HEK293 (cell line): Measurements from ENCODE around the gene DCUN1D3.
"Not testable (repeated sequence)": the region's sequence is repeated elsewhere in the genome, so short reads cannot be mapped to it uniquely, and the experiment has no call there.

Source experiments
- CTCF ChIA-PET: fragments of 350-600 bp; formaldehyde crosslinking; extraction: SDS; loops from one replicate; lab custom pipeline; 2021; ENCODE audit warnings: antibody characterized with exemption; lab: Yijun Ruan, JAX
- POLR2A ChIA-PET: fragments of 300-600 bp; formaldehyde crosslinking; extraction: SDS; loops from one replicate; lab custom pipeline; 2020; ENCODE audit warnings: antibody characterized with exemption, inconsistent platforms; lab: Yijun Ruan, JAX
- H3K27ac ChIP-seq: fragments of 200-500 bp; sonication (Bioruptor generic); 2 replicates; pipeline ENCODE4 v1.5.1; 2014; ENCODE audit warnings: low read depth, low read length, control low read depth, inconsistent platforms; ENCODE audit errors: extremely low read depth
- H3K36me3 ChIP-seq, 2 experiments: fragments of 200-500 bp in 1 of 2; sonication (Bioruptor generic) in 1 of 2; 1 replicate in 1 of 2; 2 replicates in 1 of 2; pipeline ENCODE4 v1.5.1; 2014 to 2017; ENCODE audit warnings: inconsistent platforms in 2 of 2, low read length in 2 of 2; ENCODE audit not compliant: control insufficient read depth in 2 of 2, insufficient read depth in 1 of 2
- H3K4me1 ChIP-seq: fragments of 200-500 bp; sonication (Bioruptor generic); 2 replicates; pipeline ENCODE4 v1.5.1; 2014; ENCODE audit warnings: mild to moderate bottlenecking, low read length, inconsistent platforms; ENCODE audit not compliant: control insufficient read depth, insufficient read depth
- H3K4me3 ChIP-seq: 2 replicates; pipeline ENCODE4 v1.5.1; 2011; ENCODE audit warnings: low read depth, mild to moderate bottlenecking, control low read depth, low read length, moderate library complexity
- H3K9me3 ChIP-seq: fragments of 200-500 bp; sonication (Bioruptor generic); 2 replicates; pipeline ENCODE4 v1.5.1; 2014; ENCODE audit warnings: low read depth, low read length, inconsistent platforms; ENCODE audit not compliant: control insufficient read depth, insufficient read depth
- ZNF133 ChIP-seq: fragments of 450-650 bp; formaldehyde crosslinking; IDR thresholded peaks from 2 replicates; pipeline ENCODE4 v1.5.1; 2016; ENCODE audit warnings: missing biosample characterization, missing genetic modification characterization
- ZNF18 ChIP-seq: fragments of 450-650 bp; formaldehyde crosslinking; IDR thresholded peaks from 2 replicates; pipeline ENCODE4 v1.5.1; 2016; ENCODE audit warnings: missing biosample characterization, missing genetic modification characterization
- ZNF792 ChIP-seq: fragments of 450-650 bp; formaldehyde crosslinking; IDR thresholded peaks from 2 replicates; pipeline ENCODE4 v1.5.1; 2016; ENCODE audit warnings: missing biosample characterization, missing genetic modification characterization

The DCUN1D3 gene

GRCh38 chr16:20806168-20807050, 93.7 kb downstream of the DCUN1D3 start, which contains the start of the genes ERI2 and REXO5 (continued):
- no peak for TF ChIP-seq ZNF18 (tag by site-specific recombination)
- no peak for TF ChIP-seq ZNF133 (tag by site-specific recombination)

DNA sequence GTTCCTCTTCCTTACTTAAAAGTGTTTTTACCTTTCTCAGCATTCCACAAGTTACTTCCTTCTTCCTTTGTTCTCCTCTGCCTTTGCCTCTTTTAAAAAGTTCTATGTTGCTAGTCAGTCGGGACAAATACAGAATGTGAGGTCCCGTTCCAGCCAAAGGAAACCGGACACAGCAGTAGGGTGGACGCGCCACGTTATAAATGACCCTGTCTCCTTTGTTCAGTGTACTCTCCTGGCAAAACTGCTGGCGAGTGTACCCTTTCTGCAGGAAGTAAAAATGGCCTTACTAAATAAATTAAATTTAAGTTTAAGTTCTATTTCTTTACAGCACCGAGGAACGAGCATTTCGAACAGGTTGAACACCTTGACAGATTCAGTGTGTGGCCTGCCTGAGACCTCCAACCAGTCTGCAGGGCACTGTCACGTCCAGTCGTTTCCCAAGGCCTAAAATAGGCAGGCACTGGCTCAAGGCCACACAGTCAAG, 94.4 kb downstream of the DCUN1D3 start:
- not testable (repeated sequence) for H3K9me3 ChIP-seq, H3K4me1 ChIP-seq
- peak overlapping the region; percentile 96 for H3K27ac ChIP-seq
- 0 out of 2 replicates have a peak, but pooled peaks have one; percentile 28 for TF ChIP-seq ZNF792
- peaks cover 17 to 20% of the 10 kb centered on the region in 2 experiments for H3K36me3 ChIP-seq
- POLR2A ChIA-PET = interaction anchor here (0.5 to 1.8 kb wide), 6 partner anchors 11 to 272 kb away, joined by 3 to 10 read pairs (median 6); partner anchors contain the start of genes DCUN1D3 and LYRM1
- CTCF ChIA-PET = interaction anchor here (0.8 to 1.1 kb wide), 2 partner anchors 8 to 29 kb away, joined by 3 to 4 read pairs; no protein-coding TSS in a partner anchor
- peak overlapping the region; percentile 70 for H3K4me3 ChIP-seq
